ENCODE measurements around the gene IER2. TPM values are rescaled to one million over a fixed set of nuclear protein-coding genes. Genes with fewer than 3 reads are reported as not detected.

Gene IER2
- total and polyA plus RNA-seq, 9 of the 15 experiments (the other 6 are each of a cell fraction or from before 2014, with no cell fraction given) = 4.5 to 205 (median 23.7) TPM

DNA sequence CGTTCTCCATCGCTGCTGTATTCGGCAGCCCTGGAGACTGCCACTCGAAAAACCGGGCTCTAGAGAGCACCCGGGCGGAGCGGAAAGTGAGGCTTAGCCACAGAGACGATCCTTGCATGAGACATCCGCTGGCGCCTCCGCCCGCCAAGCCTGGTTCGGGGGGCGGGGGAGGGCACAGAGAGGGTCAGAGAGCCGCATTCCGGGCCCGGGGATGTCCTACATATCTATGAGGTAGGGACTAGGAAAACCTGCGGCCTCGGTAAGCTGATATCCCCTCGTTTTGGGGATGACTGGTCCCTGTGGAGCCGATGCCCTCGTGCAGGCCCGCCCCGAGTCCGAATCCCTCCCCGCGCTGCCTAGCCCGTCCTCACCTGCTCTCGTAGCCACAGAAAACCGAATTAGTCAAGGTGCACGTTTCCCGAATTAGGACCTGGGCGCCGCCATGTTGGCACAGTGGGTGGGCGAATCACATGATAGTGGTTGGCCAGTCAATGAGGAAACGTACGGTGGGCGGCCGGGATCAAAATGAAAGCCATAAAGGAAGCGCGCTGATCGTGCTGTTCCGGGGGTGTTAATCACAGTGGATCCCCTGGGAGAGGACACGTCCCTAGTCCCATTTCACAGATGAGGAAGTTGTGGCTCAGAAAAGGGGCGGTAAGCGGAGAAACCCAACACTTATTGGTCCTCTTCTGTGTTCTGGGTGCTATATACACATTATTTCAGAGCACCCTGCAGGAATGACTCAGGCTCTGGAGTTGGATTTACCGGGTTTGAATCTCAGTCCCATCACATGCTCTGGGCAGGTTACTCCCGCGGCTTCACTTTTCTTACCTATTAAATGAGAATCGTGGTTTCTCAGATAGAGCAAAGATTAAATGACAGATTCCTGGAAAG, 33.7 kb upstream of the IER2 start, which contains the start of gene TRMT1 (continued):
- TF ChIP-seq, protein P1, sequence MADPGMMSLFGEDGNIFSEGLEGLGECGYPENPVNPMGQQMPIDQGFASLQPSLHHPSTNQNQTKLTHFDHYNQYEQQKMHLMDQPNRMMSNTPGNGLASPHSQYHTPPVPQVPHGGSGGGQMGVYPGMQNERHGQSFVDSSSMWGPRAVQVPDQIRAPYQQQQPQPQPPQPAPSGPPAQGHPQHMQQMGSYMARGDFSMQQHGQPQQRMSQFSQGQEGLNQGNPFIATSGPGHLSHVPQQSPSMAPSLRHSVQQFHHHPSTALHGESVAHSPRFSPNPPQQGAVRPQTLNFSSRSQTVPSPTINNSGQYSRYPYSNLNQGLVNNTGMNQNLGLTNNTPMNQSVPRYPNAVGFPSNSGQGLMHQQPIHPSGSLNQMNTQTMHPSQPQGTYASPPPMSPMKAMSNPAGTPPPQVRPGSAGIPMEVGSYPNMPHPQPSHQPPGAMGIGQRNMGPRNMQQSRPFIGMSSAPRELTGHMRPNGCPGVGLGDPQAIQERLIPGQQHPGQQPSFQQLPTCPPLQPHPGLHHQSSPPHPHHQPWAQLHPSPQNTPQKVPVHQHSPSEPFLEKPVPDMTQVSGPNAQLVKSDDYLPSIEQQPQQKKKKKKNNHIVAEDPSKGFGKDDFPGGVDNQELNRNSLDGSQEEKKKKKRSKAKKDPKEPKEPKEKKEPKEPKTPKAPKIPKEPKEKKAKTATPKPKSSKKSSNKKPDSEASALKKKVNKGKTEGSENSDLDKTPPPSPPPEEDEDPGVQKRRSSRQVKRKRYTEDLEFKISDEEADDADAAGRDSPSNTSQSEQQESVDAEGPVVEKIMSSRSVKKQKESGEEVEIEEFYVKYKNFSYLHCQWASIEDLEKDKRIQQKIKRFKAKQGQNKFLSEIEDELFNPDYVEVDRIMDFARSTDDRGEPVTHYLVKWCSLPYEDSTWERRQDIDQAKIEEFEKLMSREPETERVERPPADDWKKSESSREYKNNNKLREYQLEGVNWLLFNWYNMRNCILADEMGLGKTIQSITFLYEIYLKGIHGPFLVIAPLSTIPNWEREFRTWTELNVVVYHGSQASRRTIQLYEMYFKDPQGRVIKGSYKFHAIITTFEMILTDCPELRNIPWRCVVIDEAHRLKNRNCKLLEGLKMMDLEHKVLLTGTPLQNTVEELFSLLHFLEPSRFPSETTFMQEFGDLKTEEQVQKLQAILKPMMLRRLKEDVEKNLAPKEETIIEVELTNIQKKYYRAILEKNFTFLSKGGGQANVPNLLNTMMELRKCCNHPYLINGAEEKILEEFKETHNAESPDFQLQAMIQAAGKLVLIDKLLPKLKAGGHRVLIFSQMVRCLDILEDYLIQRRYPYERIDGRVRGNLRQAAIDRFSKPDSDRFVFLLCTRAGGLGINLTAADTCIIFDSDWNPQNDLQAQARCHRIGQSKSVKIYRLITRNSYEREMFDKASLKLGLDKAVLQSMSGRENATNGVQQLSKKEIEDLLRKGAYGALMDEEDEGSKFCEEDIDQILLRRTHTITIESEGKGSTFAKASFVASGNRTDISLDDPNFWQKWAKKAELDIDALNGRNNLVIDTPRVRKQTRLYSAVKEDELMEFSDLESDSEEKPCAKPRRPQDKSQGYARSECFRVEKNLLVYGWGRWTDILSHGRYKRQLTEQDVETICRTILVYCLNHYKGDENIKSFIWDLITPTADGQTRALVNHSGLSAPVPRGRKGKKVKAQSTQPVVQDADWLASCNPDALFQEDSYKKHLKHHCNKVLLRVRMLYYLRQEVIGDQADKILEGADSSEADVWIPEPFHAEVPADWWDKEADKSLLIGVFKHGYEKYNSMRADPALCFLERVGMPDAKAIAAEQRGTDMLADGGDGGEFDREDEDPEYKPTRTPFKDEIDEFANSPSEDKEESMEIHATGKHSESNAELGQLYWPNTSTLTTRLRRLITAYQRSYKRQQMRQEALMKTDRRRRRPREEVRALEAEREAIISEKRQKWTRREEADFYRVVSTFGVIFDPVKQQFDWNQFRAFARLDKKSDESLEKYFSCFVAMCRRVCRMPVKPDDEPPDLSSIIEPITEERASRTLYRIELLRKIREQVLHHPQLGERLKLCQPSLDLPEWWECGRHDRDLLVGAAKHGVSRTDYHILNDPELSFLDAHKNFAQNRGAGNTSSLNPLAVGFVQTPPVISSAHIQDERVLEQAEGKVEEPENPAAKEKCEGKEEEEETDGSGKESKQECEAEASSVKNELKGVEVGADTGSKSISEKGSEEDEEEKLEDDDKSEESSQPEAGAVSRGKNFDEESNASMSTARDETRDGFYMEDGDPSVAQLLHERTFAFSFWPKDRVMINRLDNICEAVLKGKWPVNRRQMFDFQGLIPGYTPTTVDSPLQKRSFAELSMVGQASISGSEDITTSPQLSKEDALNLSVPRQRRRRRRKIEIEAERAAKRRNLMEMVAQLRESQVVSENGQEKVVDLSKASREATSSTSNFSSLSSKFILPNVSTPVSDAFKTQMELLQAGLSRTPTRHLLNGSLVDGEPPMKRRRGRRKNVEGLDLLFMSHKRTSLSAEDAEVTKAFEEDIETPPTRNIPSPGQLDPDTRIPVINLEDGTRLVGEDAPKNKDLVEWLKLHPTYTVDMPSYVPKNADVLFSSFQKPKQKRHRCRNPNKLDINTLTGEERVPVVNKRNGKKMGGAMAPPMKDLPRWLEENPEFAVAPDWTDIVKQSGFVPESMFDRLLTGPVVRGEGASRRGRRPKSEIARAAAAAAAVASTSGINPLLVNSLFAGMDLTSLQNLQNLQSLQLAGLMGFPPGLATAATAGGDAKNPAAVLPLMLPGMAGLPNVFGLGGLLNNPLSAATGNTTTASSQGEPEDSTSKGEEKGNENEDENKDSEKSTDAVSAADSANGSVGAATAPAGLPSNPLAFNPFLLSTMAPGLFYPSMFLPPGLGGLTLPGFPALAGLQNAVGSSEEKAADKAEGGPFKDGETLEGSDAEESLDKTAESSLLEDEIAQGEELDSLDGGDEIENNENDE (IDR thresholded peaks at IDR 0.05; ENCODE audit: low read depth, low read length) = no peak
- no peak for TF ChIP-seq PHTF2 (CRISPR knock-in tag; IDR thresholded peaks at IDR 0.05)
- no peak; the same call in 1 of the 2 replicates for TF ChIP-seq TAL1 (IDR thresholded peaks at IDR 0.05)
- TF ChIP-seq, protein P2, sequence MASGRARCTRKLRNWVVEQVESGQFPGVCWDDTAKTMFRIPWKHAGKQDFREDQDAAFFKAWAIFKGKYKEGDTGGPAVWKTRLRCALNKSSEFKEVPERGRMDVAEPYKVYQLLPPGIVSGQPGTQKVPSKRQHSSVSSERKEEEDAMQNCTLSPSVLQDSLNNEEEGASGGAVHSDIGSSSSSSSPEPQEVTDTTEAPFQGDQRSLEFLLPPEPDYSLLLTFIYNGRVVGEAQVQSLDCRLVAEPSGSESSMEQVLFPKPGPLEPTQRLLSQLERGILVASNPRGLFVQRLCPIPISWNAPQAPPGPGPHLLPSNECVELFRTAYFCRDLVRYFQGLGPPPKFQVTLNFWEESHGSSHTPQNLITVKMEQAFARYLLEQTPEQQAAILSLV (tag; IDR thresholded peaks at IDR 0.05) = no peak
- TF ChIP-seq, protein P3, sequence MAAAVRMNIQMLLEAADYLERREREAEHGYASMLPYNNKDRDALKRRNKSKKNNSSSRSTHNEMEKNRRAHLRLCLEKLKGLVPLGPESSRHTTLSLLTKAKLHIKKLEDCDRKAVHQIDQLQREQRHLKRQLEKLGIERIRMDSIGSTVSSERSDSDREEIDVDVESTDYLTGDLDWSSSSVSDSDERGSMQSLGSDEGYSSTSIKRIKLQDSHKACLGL (CRISPR knock-in tag; IDR thresholded peaks at IDR 0.05; ENCODE audit: borderline replicate concordance, poor library complexity, severe bottlenecking) = peak; percentile 98
- TF ChIP-seq TCF3 (CRISPR knock-in tag; IDR thresholded peaks at IDR 0.05) = 0 out of 2 replicates have a peak, but pooled peaks have one; percentile 9
- TF ChIP-seq NR2C1 (IDR thresholded peaks at IDR 0.05) = 0 out of 2 replicates have a peak, but pooled peaks have one; percentile 34
- no peak for TF ChIP-seq NR2C1 (tag; IDR thresholded peaks at IDR 0.05)
- no peak for TF ChIP-seq GABPB2 (CRISPR knock-in tag; conservative IDR thresholded peaks at IDR 0.05)
- TF ChIP-seq EGR1 (conservative IDR thresholded peaks at IDR 0.05) = peak; percentile 94
- no peak for TF ChIP-seq HEY1 (CRISPR knock-in tag; IDR thresholded peaks at IDR 0.05; ENCODE audit: borderline replicate concordance)
- TF ChIP-seq, protein P4, sequence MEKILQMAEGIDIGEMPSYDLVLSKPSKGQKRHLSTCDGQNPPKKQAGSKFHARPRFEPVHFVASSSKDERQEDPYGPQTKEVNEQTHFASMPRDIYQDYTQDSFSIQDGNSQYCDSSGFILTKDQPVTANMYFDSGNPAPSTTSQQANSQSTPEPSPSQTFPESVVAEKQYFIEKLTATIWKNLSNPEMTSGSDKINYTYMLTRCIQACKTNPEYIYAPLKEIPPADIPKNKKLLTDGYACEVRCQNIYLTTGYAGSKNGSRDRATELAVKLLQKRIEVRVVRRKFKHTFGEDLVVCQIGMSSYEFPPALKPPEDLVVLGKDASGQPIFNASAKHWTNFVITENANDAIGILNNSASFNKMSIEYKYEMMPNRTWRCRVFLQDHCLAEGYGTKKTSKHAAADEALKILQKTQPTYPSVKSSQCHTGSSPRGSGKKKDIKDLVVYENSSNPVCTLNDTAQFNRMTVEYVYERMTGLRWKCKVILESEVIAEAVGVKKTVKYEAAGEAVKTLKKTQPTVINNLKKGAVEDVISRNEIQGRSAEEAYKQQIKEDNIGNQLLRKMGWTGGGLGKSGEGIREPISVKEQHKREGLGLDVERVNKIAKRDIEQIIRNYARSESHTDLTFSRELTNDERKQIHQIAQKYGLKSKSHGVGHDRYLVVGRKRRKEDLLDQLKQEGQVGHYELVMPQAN (IDR thresholded peaks at IDR 0.05; ENCODE audit: borderline replicate concordance) = peak; percentile 100
